ENCODE data around the gene DNAH17. TPM values are rescaled to one million over a fixed set of nuclear protein-coding genes. Genes with fewer than 3 reads are reported as not detected.

DNAH17 gene
- total RNA-seq, 1 donor = not detected

DNA sequence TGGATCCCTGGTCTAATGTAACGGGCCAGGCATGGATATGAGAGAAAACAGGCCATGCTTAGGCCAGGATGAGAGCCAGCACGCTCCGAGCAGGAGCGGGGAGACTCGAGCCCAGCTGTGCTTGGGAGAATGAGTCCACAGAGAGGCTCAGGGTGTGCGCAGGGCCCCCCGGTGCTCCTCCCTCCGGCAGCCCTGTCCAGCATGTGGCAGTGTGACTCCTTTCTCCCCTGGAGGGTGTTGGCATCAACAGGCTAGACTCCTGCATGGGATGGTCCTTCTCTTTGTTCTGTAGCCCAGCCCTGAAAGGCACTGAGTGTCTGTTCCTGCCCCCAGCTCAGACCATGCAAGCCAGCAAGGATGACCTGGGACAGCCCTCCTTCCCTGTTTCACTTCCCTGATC is 175.3 kb downstream of the DNAH17 start:
- TF ChIP-seq, protein P1, sequence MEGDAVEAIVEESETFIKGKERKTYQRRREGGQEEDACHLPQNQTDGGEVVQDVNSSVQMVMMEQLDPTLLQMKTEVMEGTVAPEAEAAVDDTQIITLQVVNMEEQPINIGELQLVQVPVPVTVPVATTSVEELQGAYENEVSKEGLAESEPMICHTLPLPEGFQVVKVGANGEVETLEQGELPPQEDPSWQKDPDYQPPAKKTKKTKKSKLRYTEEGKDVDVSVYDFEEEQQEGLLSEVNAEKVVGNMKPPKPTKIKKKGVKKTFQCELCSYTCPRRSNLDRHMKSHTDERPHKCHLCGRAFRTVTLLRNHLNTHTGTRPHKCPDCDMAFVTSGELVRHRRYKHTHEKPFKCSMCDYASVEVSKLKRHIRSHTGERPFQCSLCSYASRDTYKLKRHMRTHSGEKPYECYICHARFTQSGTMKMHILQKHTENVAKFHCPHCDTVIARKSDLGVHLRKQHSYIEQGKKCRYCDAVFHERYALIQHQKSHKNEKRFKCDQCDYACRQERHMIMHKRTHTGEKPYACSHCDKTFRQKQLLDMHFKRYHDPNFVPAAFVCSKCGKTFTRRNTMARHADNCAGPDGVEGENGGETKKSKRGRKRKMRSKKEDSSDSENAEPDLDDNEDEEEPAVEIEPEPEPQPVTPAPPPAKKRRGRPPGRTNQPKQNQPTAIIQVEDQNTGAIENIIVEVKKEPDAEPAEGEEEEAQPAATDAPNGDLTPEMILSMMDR (IDR thresholded peaks at IDR 0.05; ENCODE audit: insufficient read depth, low read depth, low read length) = no peak
- no peak overlapping the region for H3K4me3 ChIP-seq (ENCODE audit: low read depth, low read length)
- DNase-seq (ENCODE audit: low read depth) = no peak

DNA sequence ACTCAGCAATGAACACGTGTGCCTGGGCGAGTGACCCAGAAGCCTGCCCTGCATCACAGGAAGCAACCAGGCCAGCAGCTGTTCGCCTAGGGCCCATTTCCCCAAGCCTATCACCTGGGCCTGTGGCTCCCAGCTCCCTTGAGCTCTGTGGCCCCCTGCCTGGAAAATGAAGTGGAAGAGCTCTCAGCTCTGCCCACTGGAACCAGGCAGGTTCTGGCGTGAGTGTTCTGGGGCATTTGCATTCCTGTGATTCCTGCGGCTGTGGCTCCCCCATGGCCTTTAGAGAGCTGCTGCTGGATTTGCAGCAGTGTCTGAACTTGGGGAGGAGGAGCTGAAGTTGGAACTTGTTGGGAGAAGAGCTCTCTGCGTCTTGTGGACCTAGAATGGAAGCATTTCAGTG is 175.9 kb downstream of the DNAH17 start:
- no peak overlapping the region for H3K4me3 ChIP-seq (ENCODE audit: low read depth, low read length)
- DNase-seq (ENCODE audit: low read depth) = no peak
- TF ChIP-seq, protein P1 (IDR thresholded peaks at IDR 0.05; ENCODE audit: insufficient read depth, low read depth, low read length) = no peak

DNA sequence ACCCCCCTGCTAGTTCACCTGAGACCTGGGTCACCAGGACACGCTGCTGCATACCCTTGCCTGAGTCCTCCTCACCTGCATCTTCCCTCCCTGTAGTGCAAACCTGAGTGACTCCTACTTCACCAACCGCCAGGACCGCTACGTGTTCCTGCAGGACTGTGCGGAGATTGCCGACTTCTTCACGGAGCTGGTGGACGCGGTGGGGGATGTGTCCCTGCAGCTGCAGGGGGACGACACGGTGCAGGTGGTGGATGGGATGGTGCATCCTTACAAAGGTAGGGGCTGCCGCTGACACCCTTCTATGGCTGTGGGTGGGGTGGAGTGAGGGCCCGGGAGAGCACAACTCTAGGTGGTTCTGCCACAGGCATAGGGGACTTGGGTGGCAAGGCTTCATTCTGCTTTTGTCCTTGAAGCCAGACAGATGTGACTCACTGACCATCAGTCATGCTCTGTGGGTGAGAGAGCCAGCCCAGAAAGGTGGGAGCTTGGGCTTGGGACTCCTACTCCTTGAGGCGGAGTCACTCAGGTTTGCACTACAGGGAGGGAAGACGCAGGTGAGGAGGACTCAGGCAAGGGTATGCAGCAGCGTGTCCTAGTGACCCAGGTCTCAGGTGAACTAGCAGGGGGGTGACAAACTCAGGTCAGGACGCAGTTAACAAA is 176.5 kb downstream of the DNAH17 start:
- H3K4me3 ChIP-seq (ENCODE audit: low read depth, low read length) = no peak overlapping the region
- TF ChIP-seq, protein P1 (IDR thresholded peaks at IDR 0.05; ENCODE audit: insufficient read depth, low read depth, low read length) = no peak
- DNase-seq (ENCODE audit: low read depth) = no peak

DNA sequence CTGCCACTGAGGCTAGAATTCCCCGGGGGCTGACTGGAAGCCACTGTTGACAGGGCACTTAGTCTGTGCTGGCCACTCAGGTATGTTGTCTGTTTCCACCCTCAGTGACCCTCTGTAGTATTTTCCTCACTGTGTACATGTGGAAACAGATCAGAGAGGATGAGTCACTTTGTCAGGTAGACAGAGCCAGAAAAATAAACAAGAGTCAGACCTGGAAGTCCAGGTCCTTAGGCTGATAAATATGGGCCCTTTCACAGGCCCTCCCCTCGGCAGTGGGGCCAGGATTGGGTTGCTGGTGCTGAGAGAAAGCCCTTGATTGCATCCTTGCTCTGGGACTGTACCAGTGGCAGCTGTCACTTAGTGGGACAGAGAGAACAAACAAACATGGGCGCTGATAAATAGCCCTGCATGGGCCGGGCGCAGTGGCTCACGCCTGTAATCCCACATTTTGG is 177.5 kb downstream of the DNAH17 start:
- DNase-seq (ENCODE audit: low read depth) = no peak
- no peak overlapping the region for H3K4me3 ChIP-seq (ENCODE audit: low read depth, low read length)
- TF ChIP-seq, protein P1 (IDR thresholded peaks at IDR 0.05; ENCODE audit: insufficient read depth, low read depth, low read length) = no peak

DNA sequence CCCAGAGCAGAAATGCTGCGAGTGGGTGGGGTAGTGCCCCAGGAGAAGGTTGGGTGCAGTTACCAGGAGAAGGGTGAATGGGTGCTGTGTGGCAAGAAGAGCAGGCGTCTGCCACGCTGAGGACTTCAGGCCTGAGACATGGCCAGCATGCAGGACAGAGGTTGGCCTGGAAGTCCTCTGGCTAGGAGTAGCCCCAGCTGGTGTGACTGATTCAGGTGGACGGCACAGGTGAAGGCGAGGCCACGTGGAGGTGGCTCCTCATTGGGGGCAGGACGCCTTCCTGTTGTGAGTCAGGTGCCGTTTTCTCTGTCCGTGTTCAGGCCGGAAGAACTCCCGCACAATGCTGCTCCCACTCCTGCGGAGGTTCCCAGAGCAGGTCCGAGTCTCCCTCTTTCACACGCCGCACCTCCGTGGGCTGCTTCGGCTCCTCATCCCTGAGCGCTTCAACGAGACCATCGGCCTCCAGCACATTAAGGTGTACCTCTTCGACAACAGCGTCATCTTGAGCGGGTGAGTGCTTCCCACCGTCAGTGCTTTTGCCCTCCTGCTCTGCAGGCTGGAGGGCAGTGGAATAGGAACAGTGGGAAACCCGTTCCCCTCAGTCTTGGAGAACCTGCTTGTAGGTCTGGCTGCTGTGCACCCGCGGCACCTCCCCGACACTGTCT is 178.0 kb downstream of the DNAH17 start:
- H3K4me3 ChIP-seq (ENCODE audit: low read depth, low read length) = no peak overlapping the region
- DNase-seq (ENCODE audit: low read depth) = no peak
- TF ChIP-seq, protein P1 (IDR thresholded peaks at IDR 0.05; ENCODE audit: insufficient read depth, low read depth, low read length) = no peak

DNA sequence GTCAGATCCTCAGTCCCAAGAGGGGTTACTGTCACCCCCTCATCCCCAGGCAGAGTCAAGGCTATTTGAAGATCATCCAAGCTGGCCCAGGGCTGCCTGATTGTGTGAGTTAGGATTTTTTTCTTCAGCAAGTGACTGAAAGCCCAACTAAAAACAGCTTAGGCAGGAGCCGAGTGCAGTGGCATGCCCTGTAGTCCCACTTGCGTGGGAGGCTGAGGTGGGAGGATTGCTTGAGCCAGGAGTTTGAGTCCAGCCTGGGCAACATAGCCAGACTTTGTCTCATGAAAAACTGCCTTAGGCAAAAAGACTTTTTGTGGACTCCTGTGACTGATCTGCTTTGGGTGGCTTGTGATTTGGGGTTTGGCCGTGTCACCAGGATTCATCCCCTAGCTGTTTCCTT is 178.8 kb downstream of the DNAH17 start:
- TF ChIP-seq, protein P1 (IDR thresholded peaks at IDR 0.05; ENCODE audit: insufficient read depth, low read depth, low read length) = no peak
- no peak for DNase-seq (ENCODE audit: low read depth)
- H3K4me3 ChIP-seq (ENCODE audit: low read depth, low read length) = no peak overlapping the region

All from fibroblast of villous mesenchyme (primary cell).